Muscle layer of duodenum (tissue), 2 donors: Measurements from ENCODE around the gene DCAF12L2.
A peak's percentile ranks its signal among the peaks of the same experiment; 100 is the strongest.
"Not testable (repeated sequence)": the region's sequence is repeated elsewhere in the genome, so short reads cannot be mapped to it uniquely, and the experiment has no call there.

Experiments used
- H3K27ac ChIP-seq: one replicate; pipeline ENCODE4 v1.7.0; 2013; ENCODE audit warnings: mild to moderate bottlenecking, low read length
- H3K27me3 ChIP-seq: one replicate; pipeline ENCODE4 v1.7.0; 2013; ENCODE audit warnings: low read depth, mild to moderate bottlenecking, control low read depth, low read length
- H3K36me3 ChIP-seq, 2 donors: one replicate each; pipeline ENCODE4 v1.7.0; 2013; ENCODE audit warnings: low read length in 2 of 2, control low read depth in 1 of 2, mild to moderate bottlenecking in 1 of 2; ENCODE audit not compliant: insufficient read depth in 2 of 2, control insufficient read depth in 1 of 2
- H3K4me1 ChIP-seq, 2 donors: one replicate each; pipeline ENCODE4 v1.7.0; 2013; ENCODE audit warnings: low read length in 2 of 2, mild to moderate bottlenecking in 2 of 2, control low read depth in 1 of 2, moderate library complexity in 1 of 2; ENCODE audit not compliant: insufficient read depth in 2 of 2, control insufficient read depth in 1 of 2
- H3K4me3 ChIP-seq, 2 donors: one replicate each; pipeline ENCODE4 v1.7.0; 2013; ENCODE audit warnings: low read length in 2 of 2, low read depth in 1 of 2, mild to moderate bottlenecking in 1 of 2
- H3K9me3 ChIP-seq, 2 donors: one replicate each; pipeline ENCODE4 v1.7.0; 2013; ENCODE audit warnings: low read length in 2 of 2, control low read depth in 1 of 2, mild to moderate bottlenecking in 1 of 2; ENCODE audit not compliant: control insufficient read depth in 1 of 2
- donor health status: healthy.

DCAF12L2 gene

GRCh38 chrX:126165721-126166461 lies at the start of gene DCAF12L2:
TSS of gene DCAF12L2 (minus strand) at chrX:126166289. CDS start at chrX:126165924, 365 bp downstream.
- Histone ChIP-seq H3K27me3 (no peaks in the 10 kb centered on the region), H3K4me3 (peak within 1 kb of the TSS in 1 of 2 donors; percentile 59), H3K9me3 (no peaks in the 10 kb centered on the region), H3K4me1 (peaks cover 0 to 3% of the 10 kb centered on the region in 2 donors), H3K27ac (no peak within 1 kb of the TSS), H3K36me3 (no peaks in the 10 kb centered on the region)

GRCh38 chrX:126190888-126191287 lies 24.8 kb upstream of the DCAF12L2 start:
- not testable (repeated sequence) for H3K4me3 ChIP-seq, H3K9me3 ChIP-seq, H3K27ac ChIP-seq, H3K36me3 ChIP-seq, H3K27me3 ChIP-seq, H3K4me1 ChIP-seq

GRCh38 chrX:126177133-126177840 lies 11.2 kb upstream of the DCAF12L2 start:
- no peaks in the 10 kb centered on the region for H3K36me3 ChIP-seq
- no peaks in the 10 kb centered on the region for H3K27me3 ChIP-seq
- no peaks in the 10 kb centered on the region for H3K9me3 ChIP-seq
- no peaks in the 10 kb centered on the region for H3K4me1 ChIP-seq
- H3K27ac ChIP-seq: no peak overlapping the region
- no peak overlapping the region for H3K4me3 ChIP-seq

- Histone ChIP-seq H3K27ac (no peak overlapping the region), H3K36me3 (no peaks in the 10 kb centered on the region), H3K4me1 (peaks cover 0 to 3% of the 10 kb centered on the region in 2 donors), H3K4me3 (no peak overlapping the region), H3K27me3 (no peaks in the 10 kb centered on the region), H3K9me3 (no peaks in the 10 kb centered on the region)
Observed at GRCh38 chrX:126170720-126171119, 4.6 kb upstream of the DCAF12L2 start.

- Histone ChIP-seq H3K27ac (no peak overlapping the region), H3K9me3 (no peaks in the 10 kb centered on the region), H3K27me3 (no peaks in the 10 kb centered on the region), H3K4me3 (no peak overlapping the region), H3K4me1 (peaks cover 0 to 3% of the 10 kb centered on the region in 2 donors), H3K36me3 (no peaks in the 10 kb centered on the region)
Observed at GRCh38 chrX:126167560-126167959, 1.5 kb upstream of the DCAF12L2 start.

GRCh38 chrX:126165401-126165720 lies 728 bp downstream of the DCAF12L2 start:
- Histone ChIP-seq H3K27ac (no peak overlapping the region), H3K4me3 (peak overlapping the region in 1 of 2 donors; percentile 42), H3K9me3 (no peaks in the 10 kb centered on the region), H3K27me3 (no peaks in the 10 kb centered on the region), H3K36me3 (no peaks in the 10 kb centered on the region), H3K4me1 (peaks cover 0 to 3% of the 10 kb centered on the region in 2 donors)

- H3K4me1 ChIP-seq: peaks cover 0 to 3% of the 10 kb centered on the region in 2 donors
- no peaks in the 10 kb centered on the region for H3K27me3 ChIP-seq
- no peaks in the 10 kb centered on the region for H3K9me3 ChIP-seq
- H3K4me3 ChIP-seq: no peak overlapping the region
- no peaks in the 10 kb centered on the region for H3K36me3 ChIP-seq
- no peak overlapping the region for H3K27ac ChIP-seq
Observed at GRCh38 chrX:126164689-126165400, 1.2 kb downstream of the DCAF12L2 start.

- Histone ChIP-seq H3K4me1 (peaks cover 0 to 3% of the 10 kb centered on the region in 2 donors), H3K4me3 (no peak overlapping the region), H3K27me3 (no peaks in the 10 kb centered on the region), H3K9me3 (no peaks in the 10 kb centered on the region), H3K27ac (no peak overlapping the region), H3K36me3 (no peaks in the 10 kb centered on the region)
Observed at GRCh38 chrX:126164226-126164625, 1.9 kb downstream of the DCAF12L2 start.

GRCh38 chrX:126141014-126141413 lies 25.1 kb downstream of the DCAF12L2 start:
- Histone ChIP-seq H3K27me3 (no peaks in the 10 kb centered on the region), H3K9me3 (no peaks in the 10 kb centered on the region), H3K27ac (no peak overlapping the region), H3K4me3 (no peak overlapping the region), H3K36me3 (no peaks in the 10 kb centered on the region), H3K4me1 (no peaks in the 10 kb centered on the region)

- Histone ChIP-seq H3K4me3 (no peak overlapping the region), H3K9me3 (no peaks in the 10 kb centered on the region), H3K4me1 (no peaks in the 10 kb centered on the region), H3K36me3 (no peaks in the 10 kb centered on the region), H3K27me3 (no peaks in the 10 kb centered on the region), H3K27ac (no peak overlapping the region)
Observed at GRCh38 chrX:126137899-126138298, 28.2 kb downstream of the DCAF12L2 start.

- Histone ChIP-seq H3K4me3 (no peak overlapping the region), H3K27ac (no peak overlapping the region), H3K27me3 (no peaks in the 10 kb centered on the region), H3K9me3 (peaks cover 0 to 2% of the 10 kb centered on the region in 2 donors), H3K4me1 (no peaks in the 10 kb centered on the region), H3K36me3 (no peaks in the 10 kb centered on the region)
Observed at GRCh38 chrX:126124721-126125120, 41.4 kb downstream of the DCAF12L2 start.
